Activated naive CD4-positive, alpha-beta T cell treated with anti-CD3 and anti-CD28 coated beads for 36 hours (primary cell): ENCODE data around the gene MYZAP. TPM values are rescaled to one million over a fixed set of nuclear protein-coding genes. Genes with fewer than 3 reads are reported as not detected.

ENCODE experiments used
- CTCF ChIA-PET: fragments of 350-600 bp; sonication (Branson Sonifier 250); formaldehyde crosslinking; loops from one replicate; lab custom pipeline; 2021; ENCODE audit warnings: antibody characterized with exemption; lab: Charles Lee
- DNase-seq: peaks from one replicate; pipeline ENCODE4 v3.0.0-alpha.2; 2020
- H3K27ac Mint-ChIP-seq: one replicate; pipeline ENCODE4 v1.8.0; 2021; ENCODE audit warnings: mild to moderate bottlenecking, mixed read lengths
- H3K27me3 Mint-ChIP-seq: one replicate; pipeline ENCODE4 v1.8.0; 2021; ENCODE audit warnings: low read depth, mixed read lengths
- H3K36me3 Mint-ChIP-seq: one replicate; pipeline ENCODE4 v1.8.0; 2021; ENCODE audit warnings: low read depth, mixed read lengths
- H3K4me1 Mint-ChIP-seq: one replicate; pipeline ENCODE4 v1.8.0; 2021; ENCODE audit warnings: low read depth, mixed read lengths
- H3K4me3 Mint-ChIP-seq: one replicate; pipeline ENCODE4 v1.8.0; 2021; ENCODE audit warnings: mild to moderate bottlenecking, moderate library complexity, mixed read lengths
- H3K9me3 Mint-ChIP-seq: one replicate; pipeline ENCODE4 v1.8.0; 2021; ENCODE audit warnings: mixed read lengths
- intact Hi-C: fragments of 100-400 bp; cut with micrococcal nuclease; formaldehyde crosslinking; loops from one replicate; pipeline ENCODE4 v1.15.1; 2023
- total RNA-seq, 2 experiments: library from RNA; stranded (reverse); gene quantifications; one replicate each; pipeline ENCODE4 v1.2.3, GENCODE V29; 2021

MYZAP gene
- total RNA-seq, 2 experiments from 2014 or later = 0.38 to 0.40 TPM

- H3K27ac Mint-ChIP-seq = no peak overlapping the region
- H3K27me3 Mint-ChIP-seq = no peaks in the 10 kb centered on the region
- intact Hi-C loops = no loop called here
- H3K9me3 Mint-ChIP-seq = no peaks in the 10 kb centered on the region
- H3K4me3 Mint-ChIP-seq = no peak overlapping the region
- CTCF ChIA-PET = interaction anchor here (0.6 kb wide), 1 partner anchor 402 kb away, joined by 3 read pairs; no protein-coding TSS in a partner anchor
- no peaks in the 10 kb centered on the region for H3K36me3 Mint-ChIP-seq
- peaks cover 8% of the 10 kb centered on the region for H3K4me1 Mint-ChIP-seq
- DNase-seq = no peak
Measured at GRCh38 chr15:57677204-57677603, 85.5 kb downstream of the MYZAP start.

GRCh38 chr15:57680021-57680420, 88.3 kb downstream of the MYZAP start:
- no peaks in the 10 kb centered on the region for H3K27me3 Mint-ChIP-seq
- H3K9me3 Mint-ChIP-seq = no peaks in the 10 kb centered on the region
- intact Hi-C loops = no loop called here
- H3K36me3 Mint-ChIP-seq = no peaks in the 10 kb centered on the region
- no peak overlapping the region for H3K4me3 Mint-ChIP-seq
- DNase-seq = no peak
- CTCF ChIA-PET = no interaction called here
- H3K4me1 Mint-ChIP-seq = peaks cover 8% of the 10 kb centered on the region
- no peak overlapping the region for H3K27ac Mint-ChIP-seq

- Mint-ChIP-seq H3K36me3 (no peaks in the 10 kb centered on the region), H3K27ac (no peak overlapping the region), H3K27me3 (no peaks in the 10 kb centered on the region), H3K9me3 (no peaks in the 10 kb centered on the region), H3K4me3 (no peak overlapping the region), H3K4me1 (peaks cover 8% of the 10 kb centered on the region)
- CTCF ChIA-PET = interaction anchor here (1.5 kb wide), 1 partner anchor 39 kb away, joined by 3 read pairs; no protein-coding TSS in a partner anchor
- intact Hi-C loops = no loop called here
- DNase-seq = no peak
Measured at GRCh38 chr15:57681011-57681410, 89.3 kb downstream of the MYZAP start.

- H3K27me3 Mint-ChIP-seq = no peaks in the 10 kb centered on the region
- intact Hi-C loops = no loop called here
- CTCF ChIA-PET = interaction anchor here (0.8 kb wide), 1 partner anchor 388 kb away, joined by 3 read pairs; no protein-coding TSS in a partner anchor
- H3K4me1 Mint-ChIP-seq = peaks cover 8% of the 10 kb centered on the region
- no peaks in the 10 kb centered on the region for H3K9me3 Mint-ChIP-seq
- DNase-seq = no peak
- H3K4me3 Mint-ChIP-seq = no peak overlapping the region
- H3K27ac Mint-ChIP-seq = no peak overlapping the region
- H3K36me3 Mint-ChIP-seq = no peaks in the 10 kb centered on the region
Measured at GRCh38 chr15:57683481-57683880, 91.8 kb downstream of the MYZAP start.

GRCh38 chr15:57684491-57685151, 92.9 kb downstream of the MYZAP start:
- intact Hi-C loops = no loop called here
- H3K9me3 Mint-ChIP-seq = no peaks in the 10 kb centered on the region
- no peaks in the 10 kb centered on the region for H3K36me3 Mint-ChIP-seq
- no peaks in the 10 kb centered on the region for H3K27me3 Mint-ChIP-seq
- no peak for DNase-seq
- CTCF ChIA-PET = interaction anchor here (0.6 kb wide), 1 partner anchor 47 kb away, joined by 3 read pairs; no protein-coding TSS in a partner anchor
- H3K4me1 Mint-ChIP-seq = peaks cover 8% of the 10 kb centered on the region
- H3K27ac Mint-ChIP-seq = no peak overlapping the region
- no peak overlapping the region for H3K4me3 Mint-ChIP-seq

- no peak overlapping the region for H3K4me3 Mint-ChIP-seq
- no peaks in the 10 kb centered on the region for H3K36me3 Mint-ChIP-seq
Measured at GRCh38 chr15:57685306-57686095, 93.8 kb downstream of the MYZAP start.

GRCh38 chr15:57686657-57687056, 95.0 kb downstream of the MYZAP start:
- Mint-ChIP-seq H3K27me3 (no peaks in the 10 kb centered on the region), H3K36me3 (no peaks in the 10 kb centered on the region), H3K9me3 (no peaks in the 10 kb centered on the region), H3K4me1 (no peaks in the 10 kb centered on the region), H3K27ac (no peak overlapping the region), H3K4me3 (no peak overlapping the region)
- CTCF ChIA-PET = interaction anchor here (1.4 kb wide), 1 partner anchor 62 kb away, joined by 4 read pairs; no protein-coding TSS in a partner anchor
- DNase-seq = no peak
- intact Hi-C loops = no loop called here

More at GRCh38 chr15:57685306-57686095, 93.8 kb downstream of the MYZAP start:
- Mint-ChIP-seq H3K27me3 (no peaks in the 10 kb centered on the region), H3K9me3 (no peaks in the 10 kb centered on the region), H3K27ac (no peak overlapping the region), H3K4me1 (peaks cover 3% of the 10 kb centered on the region)
- CTCF ChIA-PET = interaction anchor here (1.4 kb wide), 1 partner anchor 63 kb away, joined by 4 read pairs; no protein-coding TSS in a partner anchor
- DNase-seq = no peak
- intact Hi-C loops = no loop called here

- Mint-ChIP-seq H3K4me1 (no peaks in the 10 kb centered on the region), H3K27me3 (no peaks in the 10 kb centered on the region), H3K9me3 (no peaks in the 10 kb centered on the region), H3K27ac (no peak overlapping the region), H3K36me3 (no peaks in the 10 kb centered on the region), H3K4me3 (no peak overlapping the region)
- CTCF ChIA-PET = no interaction called here
- intact Hi-C loops = no loop called here
- no peak for DNase-seq
Measured at GRCh38 chr15:57690341-57690966, 98.8 kb downstream of the MYZAP start.

GRCh38 chr15:57691082-57691481, 99.4 kb downstream of the MYZAP start:
- Mint-ChIP-seq H3K27me3 (no peaks in the 10 kb centered on the region), H3K27ac (no peak overlapping the region), H3K4me1 (no peaks in the 10 kb centered on the region), H3K4me3 (no peak overlapping the region), H3K36me3 (no peaks in the 10 kb centered on the region), H3K9me3 (no peaks in the 10 kb centered on the region)
- no peak for DNase-seq
- CTCF ChIA-PET = no interaction called here
- intact Hi-C loops = no loop called here

GRCh38 chr15:57692709-57693108, 101.0 kb downstream of the MYZAP start:
- Mint-ChIP-seq H3K36me3 (no peaks in the 10 kb centered on the region), H3K9me3 (no peaks in the 10 kb centered on the region), H3K4me3 (no peak overlapping the region), H3K27ac (no peak overlapping the region), H3K27me3 (no peaks in the 10 kb centered on the region), H3K4me1 (no peaks in the 10 kb centered on the region)
- DNase-seq = no peak
- intact Hi-C loops = no loop called here
- CTCF ChIA-PET = no interaction called here

- no peak for DNase-seq
- intact Hi-C loops = no loop called here
Measured at GRCh38 chr15:57694279-57694678, 102.6 kb downstream of the MYZAP start.

GRCh38 chr15:57696146-57696545, 104.4 kb downstream of the MYZAP start:
- no peaks in the 10 kb centered on the region for H3K9me3 Mint-ChIP-seq
- H3K27me3 Mint-ChIP-seq = no peaks in the 10 kb centered on the region
- intact Hi-C loops = no loop called here
- no peaks in the 10 kb centered on the region for H3K36me3 Mint-ChIP-seq
- CTCF ChIA-PET = interaction anchor here (0.7 to 1.5 kb wide), 3 partner anchors 10 to 165 kb away, joined by 3 read pairs; partner anchors contain the start of gene POLR2M
- H3K27ac Mint-ChIP-seq = no peak overlapping the region
- DNase-seq = no peak
- H3K4me1 Mint-ChIP-seq = no peaks in the 10 kb centered on the region
- H3K4me3 Mint-ChIP-seq = no peak overlapping the region

More at GRCh38 chr15:57694279-57694678, 102.6 kb downstream of the MYZAP start:
- Mint-ChIP-seq H3K4me1 (no peaks in the 10 kb centered on the region), H3K27ac (no peak overlapping the region), H3K9me3 (no peaks in the 10 kb centered on the region), H3K4me3 (no peak overlapping the region), H3K36me3 (no peaks in the 10 kb centered on the region), H3K27me3 (no peaks in the 10 kb centered on the region)
- CTCF ChIA-PET = interaction anchor here (0.6 kb wide), 1 partner anchor 17 kb away, joined by 3 read pairs; no protein-coding TSS in a partner anchor
